Measurements from ENCODE around the gene PBXIP1. TPM values are rescaled to one million over a fixed set of nuclear protein-coding genes. Genes with fewer than 3 reads are reported as not detected.

PBXIP1 gene
- total and polyA plus RNA-seq, 7 donors: 13.6 to 149 (median 77.7) TPM

- Histone ChIP-seq H3K4me3 (no peak overlapping the region), H3K9me3 (no peaks in the 10 kb centered on the region), H3K27ac (no peak overlapping the region), H3K4me1 (no peaks in the 10 kb centered on the region), H3K27me3 (ENCODE audit: insufficient read depth in 3 of 3, low read length in 2 of 3) (no peaks in the 10 kb centered on the region), H3K36me3 (ENCODE audit: insufficient read depth in 1 of 2, low read depth in 1 of 2) (peaks cover 6 to 93% of the 10 kb centered on the region in 2 donors)
- TF ChIP-seq, protein P1, sequence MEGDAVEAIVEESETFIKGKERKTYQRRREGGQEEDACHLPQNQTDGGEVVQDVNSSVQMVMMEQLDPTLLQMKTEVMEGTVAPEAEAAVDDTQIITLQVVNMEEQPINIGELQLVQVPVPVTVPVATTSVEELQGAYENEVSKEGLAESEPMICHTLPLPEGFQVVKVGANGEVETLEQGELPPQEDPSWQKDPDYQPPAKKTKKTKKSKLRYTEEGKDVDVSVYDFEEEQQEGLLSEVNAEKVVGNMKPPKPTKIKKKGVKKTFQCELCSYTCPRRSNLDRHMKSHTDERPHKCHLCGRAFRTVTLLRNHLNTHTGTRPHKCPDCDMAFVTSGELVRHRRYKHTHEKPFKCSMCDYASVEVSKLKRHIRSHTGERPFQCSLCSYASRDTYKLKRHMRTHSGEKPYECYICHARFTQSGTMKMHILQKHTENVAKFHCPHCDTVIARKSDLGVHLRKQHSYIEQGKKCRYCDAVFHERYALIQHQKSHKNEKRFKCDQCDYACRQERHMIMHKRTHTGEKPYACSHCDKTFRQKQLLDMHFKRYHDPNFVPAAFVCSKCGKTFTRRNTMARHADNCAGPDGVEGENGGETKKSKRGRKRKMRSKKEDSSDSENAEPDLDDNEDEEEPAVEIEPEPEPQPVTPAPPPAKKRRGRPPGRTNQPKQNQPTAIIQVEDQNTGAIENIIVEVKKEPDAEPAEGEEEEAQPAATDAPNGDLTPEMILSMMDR (IDR thresholded peaks at IDR 0.05): no peak
- DNase-seq (no peak), ATAC-seq (no peak)
- WGBS, 3 donors: 91 to 94% (median 93%) methylated on average over 13 of the region's 13 CpGs
- intact Hi-C loops (cut with DNase I): no loop called here
Measured at GRCh38 chr1:154926201-154926600, 29.7 kb downstream of the PBXIP1 start.

DNA sequence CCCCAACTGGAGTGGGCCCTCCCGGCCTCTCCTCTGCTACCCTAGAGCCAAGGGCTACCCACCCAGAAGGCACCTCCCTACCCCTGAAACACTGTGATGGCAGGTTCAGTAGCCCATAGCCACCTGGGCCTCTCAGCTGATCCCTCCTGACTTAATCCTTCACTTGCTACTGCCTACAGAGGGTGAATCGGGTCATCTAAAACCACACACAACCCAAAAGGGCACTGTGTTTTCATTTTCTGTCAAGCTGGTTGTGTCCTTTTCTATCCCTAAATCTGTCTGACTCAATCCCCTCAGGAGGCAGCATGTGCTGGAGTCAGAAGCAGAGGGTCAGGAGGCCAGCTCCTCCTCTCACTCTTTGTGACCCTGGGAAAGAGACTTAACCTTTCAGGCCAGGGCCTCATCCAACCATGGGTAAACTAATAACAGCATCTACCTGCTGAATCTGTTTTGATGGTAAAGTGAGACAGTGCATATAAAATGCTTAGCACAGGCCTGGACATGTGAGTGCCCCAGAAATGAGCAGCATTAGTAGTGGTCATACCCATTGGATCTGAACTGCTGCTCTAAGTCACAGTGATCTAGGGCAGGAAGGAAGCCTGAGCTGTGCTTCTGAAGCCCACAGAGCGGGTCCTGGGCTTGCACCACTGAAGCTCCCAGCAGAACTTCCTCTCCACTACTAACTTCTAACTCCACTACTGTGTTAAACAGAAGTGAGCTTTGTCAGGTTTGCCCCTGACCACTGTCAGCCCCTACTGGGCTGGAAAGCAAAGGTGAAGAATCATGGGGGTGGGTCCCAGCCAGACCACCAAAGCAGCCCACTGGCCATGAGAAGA lies 30.3 kb downstream of the PBXIP1 start:
- ATAC-seq (no peak), DNase-seq (no peak)
- Histone ChIP-seq H3K36me3 (ENCODE audit: insufficient read depth in 1 of 2, low read depth in 1 of 2) (peaks cover 6 to 90% of the 10 kb centered on the region in 2 donors), H3K27ac (no peak overlapping the region), H3K4me3 (no peak overlapping the region), H3K4me1 (no peaks in the 10 kb centered on the region), H3K9me3 (no peaks in the 10 kb centered on the region), H3K27me3 (ENCODE audit: insufficient read depth in 3 of 3, low read length in 2 of 3) (no peaks in the 10 kb centered on the region)
- TF ChIP-seq, protein P1 (IDR thresholded peaks at IDR 0.05): no peak
- WGBS, 3 donors: 90 to 97% (median 93%) methylated on average over 3 of the region's 3 CpGs
- intact Hi-C loops (cut with DNase I): no loop called here

DNA sequence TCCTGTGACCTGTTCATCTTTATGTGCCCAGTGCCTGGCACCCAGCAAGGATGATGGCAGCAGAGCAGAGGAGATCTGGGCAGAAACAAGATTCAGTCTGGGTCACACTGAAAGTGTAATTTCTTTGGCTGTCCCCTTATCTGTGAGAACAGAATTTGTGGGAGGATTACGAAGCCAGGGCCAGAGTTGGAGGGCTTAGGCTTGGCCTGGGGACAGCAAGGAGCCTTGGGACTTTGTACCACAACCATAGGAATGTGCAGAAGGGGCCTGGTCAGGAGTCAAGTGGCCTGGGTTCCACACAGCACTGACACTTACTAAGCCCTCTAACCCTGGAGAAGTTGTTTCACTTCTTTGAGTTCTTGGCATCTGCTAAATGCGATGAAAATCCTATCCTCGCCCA lies 32.2 kb downstream of the PBXIP1 start:
- DNase-seq (no peak), ATAC-seq (no peak)
- no peaks in the 10 kb centered on the region for H3K9me3 ChIP-seq
- TF ChIP-seq, protein P1 (IDR thresholded peaks at IDR 0.05): no peak
- H3K27ac ChIP-seq: no peak overlapping the region
- intact Hi-C loops (cut with DNase I): no loop called here
- H3K4me1 ChIP-seq: no peaks in the 10 kb centered on the region
- no peaks in the 10 kb centered on the region for H3K27me3 ChIP-seq (ENCODE audit: insufficient read depth in 3 of 3, low read length in 2 of 3)
- WGBS, 3 donors: 91 to 97% (median 93%) methylated on average over 3 of the region's 3 CpGs
- no peak overlapping the region for H3K4me3 ChIP-seq
- H3K36me3 ChIP-seq (ENCODE audit: insufficient read depth in 1 of 2, low read depth in 1 of 2): peaks cover 6 to 86% of the 10 kb centered on the region in 2 donors

DNA sequence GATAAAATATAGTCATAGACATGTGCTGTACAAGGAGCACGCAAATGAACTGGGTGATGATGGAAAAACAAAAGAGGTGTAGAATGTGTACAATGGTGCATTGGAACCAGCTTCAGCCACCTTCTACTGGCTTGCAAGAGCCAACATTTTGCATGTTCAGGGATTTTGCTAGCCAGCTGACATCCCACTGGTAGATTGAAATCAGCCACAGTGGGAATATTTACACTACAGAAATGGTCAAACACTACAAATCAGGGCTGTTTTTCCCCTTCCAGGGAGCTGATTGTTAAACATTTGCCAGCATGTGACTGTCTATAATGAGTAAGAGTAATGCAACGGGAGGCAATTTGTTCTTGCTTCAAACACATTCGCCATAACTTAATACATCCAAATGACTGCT lies 42.6 kb downstream of the PBXIP1 start:
- TF ChIP-seq, protein P1 (IDR thresholded peaks at IDR 0.05): no peak
- H3K27ac ChIP-seq: no peak overlapping the region

More for the DNA sequence above, 42.6 kb downstream of the PBXIP1 start:
- ATAC-seq: no peak
- Histone ChIP-seq H3K27me3 (ENCODE audit: insufficient read depth in 3 of 3, low read length in 2 of 3) (no peaks in the 10 kb centered on the region), H3K9me3 (no peaks in the 10 kb centered on the region), H3K4me3 (no peak overlapping the region), H3K36me3 (ENCODE audit: insufficient read depth in 1 of 2, low read depth in 1 of 2) (no peaks in the 10 kb centered on the region), H3K4me1 (no peaks in the 10 kb centered on the region)
- WGBS, 3 donors: 73 to 86% (median 77%) methylated on average over 3 of the region's 3 CpGs
- DNase-seq: no peak
- intact Hi-C loops (cut with DNase I): no loop called here
